ENCODE measurements around the gene ANKRD55. TPM values are rescaled to one million over a fixed set of nuclear protein-coding genes. Genes with fewer than 3 reads are reported as not detected.

The ANKRD55 gene
- total and polyA plus RNA-seq, 9 of the 15 experiments (the other 6 are each of a cell fraction or from before 2014, with no cell fraction given): 3.4 to 10.6 (median 6.5) TPM

- peak; percentile 80 for TF ChIP-seq PBX2 (CRISPR knock-in tag; IDR thresholded peaks at IDR 0.05; ENCODE audit: low read depth)
- peak; percentile 97 for TF ChIP-seq PBX2 (tag; conservative IDR thresholded peaks at IDR 0.05; ENCODE audit: low read depth)
- TF ChIP-seq CBFA2T2 (conservative IDR thresholded peaks at IDR 0.05): peak; percentile 78
- TF ChIP-seq PKNOX1 (IDR thresholded peaks at IDR 0.05): peak; percentile 98
- peak; percentile 92 for TF ChIP-seq CBFA2T3 (IDR thresholded peaks at IDR 0.05)
- peak in 1 of 2 experiments; percentile 74; a peak in 2 of 4 replicates for TF ChIP-seq TBL1XR1 (IDR thresholded peaks at IDR 0.05; ENCODE audit: low read length in 2 of 2)
- 0 out of 2 replicates have a peak, but pooled peaks have one; percentile 25 for TF ChIP-seq NBN (IDR thresholded peaks at IDR 0.05; ENCODE audit: low read depth)
- TF ChIP-seq, protein P1, sequence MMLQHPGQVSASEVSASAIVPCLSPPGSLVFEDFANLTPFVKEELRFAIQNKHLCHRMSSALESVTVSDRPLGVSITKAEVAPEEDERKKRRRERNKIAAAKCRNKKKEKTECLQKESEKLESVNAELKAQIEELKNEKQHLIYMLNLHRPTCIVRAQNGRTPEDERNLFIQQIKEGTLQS (IDR thresholded peaks at IDR 0.05): peak; percentile 62
- TF ChIP-seq, protein P1 (CRISPR knock-in tag; conservative IDR thresholded peaks at IDR 0.05): no peak
- no peak for TF ChIP-seq NFRKB (IDR thresholded peaks at IDR 0.05; ENCODE audit: low read depth)
- TF ChIP-seq JUN (IDR thresholded peaks at IDR 0.05; ENCODE audit: borderline replicate concordance, low read depth, low read length): 0 out of 2 replicates have a peak, but pooled peaks have one; percentile 36
- TF ChIP-seq JUN (CRISPR knock-in tag; IDR thresholded peaks at IDR 0.05; ENCODE audit: borderline replicate concordance): no peak
- TF ChIP-seq BRD9 (IDR thresholded peaks at IDR 0.05; ENCODE audit: low read depth, partially characterized antibody): peak; percentile 47
- peak; percentile 87 for TF ChIP-seq FOXM1 (IDR thresholded peaks at IDR 0.05; ENCODE audit: low read depth)
- TF ChIP-seq FOXM1 (CRISPR knock-in tag; IDR thresholded peaks at IDR 0.05; ENCODE audit: low read depth): no peak
- TF ChIP-seq, protein P2, sequence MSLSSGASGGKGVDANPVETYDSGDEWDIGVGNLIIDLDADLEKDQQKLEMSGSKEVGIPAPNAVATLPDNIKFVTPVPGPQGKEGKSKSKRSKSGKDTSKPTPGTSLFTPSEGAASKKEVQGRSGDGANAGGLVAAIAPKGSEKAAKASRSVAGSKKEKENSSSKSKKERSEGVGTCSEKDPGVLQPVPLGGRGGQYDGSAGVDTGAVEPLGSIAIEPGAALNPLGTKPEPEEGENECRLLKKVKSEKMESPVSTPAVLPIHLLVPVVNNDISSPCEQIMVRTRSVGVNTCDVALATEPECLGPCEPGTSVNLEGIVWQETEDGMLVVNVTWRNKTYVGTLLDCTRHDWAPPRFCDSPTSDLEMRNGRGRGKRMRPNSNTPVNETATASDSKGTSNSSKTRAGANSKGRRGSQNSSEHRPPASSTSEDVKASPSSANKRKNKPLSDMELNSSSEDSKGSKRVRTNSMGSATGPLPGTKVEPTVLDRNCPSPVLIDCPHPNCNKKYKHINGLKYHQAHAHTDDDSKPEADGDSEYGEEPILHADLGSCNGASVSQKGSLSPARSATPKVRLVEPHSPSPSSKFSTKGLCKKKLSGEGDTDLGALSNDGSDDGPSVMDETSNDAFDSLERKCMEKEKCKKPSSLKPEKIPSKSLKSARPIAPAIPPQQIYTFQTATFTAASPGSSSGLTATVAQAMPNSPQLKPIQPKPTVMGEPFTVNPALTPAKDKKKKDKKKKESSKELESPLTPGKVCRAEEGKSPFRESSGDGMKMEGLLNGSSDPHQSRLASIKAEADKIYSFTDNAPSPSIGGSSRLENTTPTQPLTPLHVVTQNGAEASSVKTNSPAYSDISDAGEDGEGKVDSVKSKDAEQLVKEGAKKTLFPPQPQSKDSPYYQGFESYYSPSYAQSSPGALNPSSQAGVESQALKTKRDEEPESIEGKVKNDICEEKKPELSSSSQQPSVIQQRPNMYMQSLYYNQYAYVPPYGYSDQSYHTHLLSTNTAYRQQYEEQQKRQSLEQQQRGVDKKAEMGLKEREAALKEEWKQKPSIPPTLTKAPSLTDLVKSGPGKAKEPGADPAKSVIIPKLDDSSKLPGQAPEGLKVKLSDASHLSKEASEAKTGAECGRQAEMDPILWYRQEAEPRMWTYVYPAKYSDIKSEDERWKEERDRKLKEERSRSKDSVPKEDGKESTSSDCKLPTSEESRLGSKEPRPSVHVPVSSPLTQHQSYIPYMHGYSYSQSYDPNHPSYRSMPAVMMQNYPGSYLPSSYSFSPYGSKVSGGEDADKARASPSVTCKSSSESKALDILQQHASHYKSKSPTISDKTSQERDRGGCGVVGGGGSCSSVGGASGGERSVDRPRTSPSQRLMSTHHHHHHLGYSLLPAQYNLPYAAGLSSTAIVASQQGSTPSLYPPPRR (CRISPR knock-in tag; IDR thresholded peaks at IDR 0.05; ENCODE audit: borderline replicate concordance): no peak
- TF ChIP-seq MAFF (IDR thresholded peaks at IDR 0.05; ENCODE audit: low read length): peak; percentile 62; the same call in 1 of the 2 replicates
- no peak for TF ChIP-seq ZNF232 (CRISPR knock-in tag; IDR thresholded peaks at IDR 0.05)
- no peak for TF ChIP-seq ZC3H8 (IDR thresholded peaks at IDR 0.05)
- TF ChIP-seq ZNF316 (IDR thresholded peaks at IDR 0.05): peak; percentile 96
Observed at GRCh38 chr5:56251918-56252553, 18.9 kb upstream of the ANKRD55 start (continued).

All from K562 (cell line).